Fibroblast of pulmonary artery (primary cell): ENCODE measurements around the gene EBLN2.
A peak's percentile ranks its signal among the peaks of the same experiment; 100 is the strongest.
"Not testable (repeated sequence)": the region's sequence is repeated elsewhere in the genome, so short reads cannot be mapped to it uniquely, and the experiment has no call there.

Experiments used
- DNase-seq: peaks from one replicate; pipeline ENCODE4 v3.0.0-alpha.2; 2010; ENCODE audit warnings: low read depth
- H3K4me3 ChIP-seq: replicated peaks from 2 replicates; pipeline ENCODE4 v1.5.1; 2011; ENCODE audit warnings: low read depth, mild to moderate bottlenecking, control low read depth, low read length, moderate library complexity
- TF ChIP-seq, protein P1 (sequence below): IDR thresholded peaks from 2 replicates; pipeline ENCODE4 v1.5.1; 2011; ENCODE audit warnings: mild to moderate bottlenecking, control low read depth, low read length, inconsistent platforms; ENCODE audit errors: missing control alignments

The EBLN2 gene

DNA sequence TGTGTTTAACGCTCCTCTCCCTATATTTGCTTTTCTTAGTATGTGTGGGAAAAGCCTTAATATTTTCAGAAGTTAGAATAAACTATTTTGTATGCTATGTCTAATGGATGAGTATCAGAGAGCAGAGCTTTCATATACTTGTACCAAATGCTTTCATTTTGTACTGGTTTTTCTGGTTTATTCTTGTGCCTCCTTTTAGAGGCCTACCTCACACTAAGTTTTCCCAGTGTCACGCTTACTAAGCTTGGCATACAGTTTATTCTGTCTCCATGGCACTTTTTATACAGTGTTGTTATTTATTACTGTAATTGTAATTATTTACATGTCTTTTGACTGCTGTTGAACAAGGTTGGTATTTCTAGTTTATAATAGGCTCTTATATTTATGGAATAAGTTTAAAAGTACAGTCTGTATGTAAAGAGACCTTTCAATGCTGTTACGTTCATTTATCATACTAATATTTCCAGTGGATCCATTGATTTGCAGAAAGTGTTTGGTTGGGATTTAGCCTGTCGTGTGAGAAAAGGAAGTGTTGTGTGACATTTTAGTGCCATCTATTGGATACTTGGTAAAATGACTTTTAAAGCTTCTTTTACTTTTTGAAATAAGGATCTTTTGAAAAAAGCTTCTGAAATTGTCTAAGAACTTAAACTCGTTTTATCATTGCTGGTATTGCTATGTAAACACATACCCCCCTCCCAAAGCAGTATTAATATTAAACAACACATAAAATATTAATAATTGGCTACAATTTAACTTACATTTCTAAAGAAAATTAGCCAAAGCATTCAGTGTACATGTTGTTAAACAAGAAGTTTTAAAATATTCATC is 5.2 kb upstream of the EBLN2 start:
- H3K4me3 ChIP-seq: no peak overlapping the region
- peak; percentile 79 for DNase-seq
- TF ChIP-seq, protein P1, sequence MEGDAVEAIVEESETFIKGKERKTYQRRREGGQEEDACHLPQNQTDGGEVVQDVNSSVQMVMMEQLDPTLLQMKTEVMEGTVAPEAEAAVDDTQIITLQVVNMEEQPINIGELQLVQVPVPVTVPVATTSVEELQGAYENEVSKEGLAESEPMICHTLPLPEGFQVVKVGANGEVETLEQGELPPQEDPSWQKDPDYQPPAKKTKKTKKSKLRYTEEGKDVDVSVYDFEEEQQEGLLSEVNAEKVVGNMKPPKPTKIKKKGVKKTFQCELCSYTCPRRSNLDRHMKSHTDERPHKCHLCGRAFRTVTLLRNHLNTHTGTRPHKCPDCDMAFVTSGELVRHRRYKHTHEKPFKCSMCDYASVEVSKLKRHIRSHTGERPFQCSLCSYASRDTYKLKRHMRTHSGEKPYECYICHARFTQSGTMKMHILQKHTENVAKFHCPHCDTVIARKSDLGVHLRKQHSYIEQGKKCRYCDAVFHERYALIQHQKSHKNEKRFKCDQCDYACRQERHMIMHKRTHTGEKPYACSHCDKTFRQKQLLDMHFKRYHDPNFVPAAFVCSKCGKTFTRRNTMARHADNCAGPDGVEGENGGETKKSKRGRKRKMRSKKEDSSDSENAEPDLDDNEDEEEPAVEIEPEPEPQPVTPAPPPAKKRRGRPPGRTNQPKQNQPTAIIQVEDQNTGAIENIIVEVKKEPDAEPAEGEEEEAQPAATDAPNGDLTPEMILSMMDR: peak; percentile 44

DNA sequence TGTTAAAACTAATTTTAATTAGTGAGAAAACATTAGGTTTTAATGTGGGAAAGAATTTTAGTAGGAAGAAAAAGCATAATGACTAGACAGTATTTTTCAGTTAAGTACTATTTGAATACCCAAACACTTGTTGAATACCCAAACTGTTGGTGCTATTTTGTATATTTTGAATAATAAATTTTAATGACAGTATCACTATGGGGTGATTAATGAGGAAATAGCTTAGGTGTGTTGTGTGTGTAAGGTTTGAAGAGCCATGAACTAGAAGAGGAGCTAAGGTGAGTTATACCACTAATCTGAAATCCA is 4.7 kb upstream of the EBLN2 start:
- DNase-seq: no peak
- no peak overlapping the region for H3K4me3 ChIP-seq
- TF ChIP-seq, protein P1: no peak

DNA sequence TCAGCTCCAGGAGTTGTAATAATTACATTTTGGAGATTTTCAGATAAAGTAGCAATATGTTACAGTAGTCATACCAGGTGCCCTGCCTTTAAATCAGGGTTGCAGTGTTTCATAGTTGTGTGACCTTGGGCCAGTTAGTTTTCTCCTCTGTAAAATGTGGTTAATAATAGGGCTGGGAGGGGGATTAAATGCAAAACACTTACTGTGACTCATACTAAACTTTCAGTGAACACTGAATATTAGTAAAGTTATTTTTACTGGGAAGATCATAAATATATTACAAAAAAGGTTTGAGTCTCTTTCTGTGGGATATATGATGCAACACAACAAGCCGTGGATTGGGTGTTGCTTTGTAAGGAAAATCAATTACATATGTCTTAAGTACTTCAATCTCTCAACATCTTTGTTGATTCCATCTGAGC is 1.1 kb upstream of the EBLN2 start:
- TF ChIP-seq, protein P1: no peak
- no peak for DNase-seq
- H3K4me3 ChIP-seq: no peak overlapping the region

DNA sequence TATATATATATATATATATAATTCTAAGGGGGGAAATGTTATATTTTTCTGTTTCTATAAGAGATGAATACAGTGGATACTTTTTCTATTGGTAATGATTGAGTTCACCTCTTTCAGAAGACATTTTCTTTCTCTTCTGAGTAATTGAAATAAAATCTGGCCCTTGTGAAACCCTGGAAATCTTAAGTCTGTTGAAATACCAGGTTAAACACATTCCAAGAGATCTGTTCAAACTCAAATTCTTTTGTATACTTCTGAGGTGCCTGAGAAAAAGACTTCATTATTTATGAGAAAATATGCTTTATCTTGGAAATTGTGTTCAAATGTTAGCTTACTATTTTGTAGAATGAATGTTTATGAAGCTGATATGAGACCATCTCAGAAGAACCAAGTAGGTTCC is 4.8 kb downstream of the EBLN2 start:
- not testable (repeated sequence) for H3K4me3 ChIP-seq
- DNase-seq: peak; percentile 54

DNA sequence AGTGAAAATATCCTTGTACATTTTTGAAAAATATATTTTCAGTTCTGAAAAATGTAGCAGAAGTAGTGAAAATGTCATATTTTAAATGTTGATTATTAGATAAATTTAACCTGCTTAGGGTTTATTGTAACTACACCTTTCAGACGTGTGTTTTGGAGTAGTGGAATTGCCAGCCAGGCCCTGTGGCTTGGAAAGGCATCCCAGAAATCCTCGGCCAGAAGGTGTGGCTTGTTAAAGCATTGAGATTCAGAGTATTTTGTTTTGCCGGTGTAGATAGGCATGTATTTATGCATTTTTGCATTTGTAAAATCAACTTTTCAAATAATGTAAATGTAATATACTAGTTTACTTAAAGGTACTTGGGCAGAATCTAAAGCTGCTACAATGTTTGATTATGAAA is 7.0 kb downstream of the EBLN2 start:
- DNase-seq: no peak
- H3K4me3 ChIP-seq: no peak overlapping the region
- TF ChIP-seq, protein P1: no peak

DNA sequence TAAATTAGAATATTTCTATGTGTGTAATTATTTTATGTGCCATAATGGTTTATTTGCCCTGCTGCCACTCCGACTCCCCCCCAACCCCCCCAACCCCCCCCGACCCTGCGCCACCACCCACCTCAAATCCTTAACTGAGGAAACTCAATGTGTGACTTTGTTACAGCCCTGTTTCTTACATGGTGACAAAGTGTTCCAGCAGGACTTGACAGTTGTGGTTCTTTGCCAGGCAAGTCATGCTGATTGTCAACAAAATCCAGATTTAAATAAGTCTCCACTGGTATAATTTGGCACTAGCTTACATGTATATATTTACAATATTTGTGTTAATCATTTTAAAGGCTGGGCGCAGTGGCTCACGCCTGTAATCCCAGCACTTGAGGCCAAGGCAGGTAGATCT is 7.7 kb downstream of the EBLN2 start:
- H3K4me3 ChIP-seq: no peak overlapping the region
- TF ChIP-seq, protein P1: no peak
- no peak for DNase-seq

DNA sequence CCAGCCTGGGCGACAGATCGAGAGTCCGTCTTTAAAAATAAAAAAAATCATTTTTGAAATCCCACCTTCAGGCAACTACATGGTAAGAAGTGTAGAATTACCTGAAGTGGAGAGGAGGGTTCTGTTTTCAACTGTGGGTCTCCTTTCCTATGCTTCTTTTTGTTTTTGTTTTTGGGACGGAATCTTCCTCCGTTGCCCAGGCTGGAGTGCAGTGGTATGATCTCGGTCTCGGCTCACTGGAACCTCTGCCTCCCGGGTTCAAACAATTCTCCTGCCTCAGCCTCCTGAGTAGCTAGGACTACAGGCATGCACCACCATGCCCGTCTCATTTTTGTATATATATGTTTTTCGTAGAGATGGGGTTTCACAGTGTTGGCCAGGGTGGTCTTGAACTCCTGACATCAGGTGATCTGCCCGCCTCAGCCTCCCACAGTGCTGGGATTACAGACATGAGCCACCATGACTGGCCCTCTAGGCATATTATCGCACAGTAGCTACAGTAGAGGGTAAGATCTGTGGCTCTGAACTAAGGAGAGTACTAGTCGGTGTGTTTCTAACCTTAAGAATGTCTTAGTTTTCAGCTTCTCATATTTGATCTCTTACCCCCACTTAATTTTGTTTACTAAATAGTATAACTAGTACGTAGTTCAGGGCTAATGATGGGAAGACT is 8.5 kb downstream of the EBLN2 start:
- no peak for DNase-seq
- TF ChIP-seq, protein P1: no peak
- no peak overlapping the region for H3K4me3 ChIP-seq
